HCT116 (cell line): Measurements from ENCODE around the gene FAM234A. TPM values are rescaled to one million over a fixed set of nuclear protein-coding genes. Genes with fewer than 3 reads are reported as not detected.

ENCODE experiments used
- ATAC-seq: fragments of 200-7000 bp; cut with Tn5 transposase; 2 replicates; pipeline ENCODE4 v1.9.1; 2020; ENCODE audit warnings: mild to moderate bottlenecking, moderate library complexity
- BruUV-seq: library from RNA; stranded (reverse); fragments of 400-500 nt; replicated peaks from 2 replicates; lab custom pipeline; 2021; lab: Mats Ljungman, UMichigan
- CTCF ChIA-PET: fragments of 300-600 bp; sonication (Branson Sonifier 250); formaldehyde crosslinking; loops from one replicate; lab custom pipeline; 2021; ENCODE audit warnings: antibody characterized with exemption; lab: Charles Lee
- POLR2A ChIA-PET: fragments of 300-600, 350-600 bp; sonication (Branson Sonifier 250); formaldehyde crosslinking; loops from one replicate; lab custom pipeline; 2021; ENCODE audit warnings: antibody characterized with exemption; lab: Charles Lee
- RAD21 ChIA-PET, 2 experiments: fragments of 300-600 bp; sonication (Branson Sonifier 250); formaldehyde crosslinking; loops; one replicate each; lab custom pipeline; 2023; ENCODE audit warnings: low total read pairs in 2 of 2; ENCODE audit not compliant: uncharacterized antibody in 2 of 2, unreplicated experiment in 2 of 2, low non-redundant PET in 1 of 2; lab: Charles Lee
- DNase-seq: peaks from one replicate; pipeline ENCODE4 v3.0.0-alpha.2; 2010; ENCODE audit warnings: low read depth, low spot score
- H2AFZ ChIP-seq: fragments of 200-600 bp; shearing (Covaris generic), sonication (generic); 2 replicates; pipeline ENCODE4 v1.6.1; 2017; ENCODE audit warnings: low read depth, mixed run types, mixed read lengths, antibody characterized with exemption, low read length; ENCODE audit not compliant: poor library complexity, severe bottlenecking
- H3K27ac ChIP-seq: 2 replicates; pipeline ENCODE4 v1.5.1; 2012; ENCODE audit warnings: low read depth, low read length
- H3K27me3 ChIP-seq: fragments of 200-600 bp; sonication (generic); 2 replicates; pipeline ENCODE4 v1.6.1; 2016; ENCODE audit warnings: mixed run types, low read length, mixed read lengths; ENCODE audit not compliant: insufficient read depth
- H3K36me3 ChIP-seq, 2 experiments: fragments of 200-500 bp in 1 of 2; fragments of 200-600 bp in 1 of 2; sonication (Bioruptor generic) in 1 of 2; sonication (generic) in 1 of 2; 2 replicates each; pipeline versions ENCODE4 v1.5.1 to v1.6.1; 2014 to 2016; ENCODE audit warnings: low read length in 2 of 2, inconsistent platforms in 1 of 2, mixed read lengths in 1 of 2, mixed run types in 1 of 2; ENCODE audit not compliant: insufficient read depth in 2 of 2, control insufficient read depth in 1 of 2
- H3K4me1 ChIP-seq, 2 experiments: fragments of 200-600 bp in 1 of 2; sonication (generic) in 1 of 2; 2 replicates each; pipeline versions ENCODE4 v1.5.1 to v1.6.1; 2012 to 2017; ENCODE audit warnings: low read length in 2 of 2, inconsistent platforms in 1 of 2, mild to moderate bottlenecking in 1 of 2, mixed read lengths in 1 of 2, mixed run types in 1 of 2, moderate library complexity in 1 of 2; ENCODE audit not compliant: insufficient read depth in 2 of 2, control insufficient read depth in 1 of 2
- H3K4me2 ChIP-seq: fragments of 200-600 bp; sonication (generic); 2 replicates; pipeline ENCODE4 v1.6.1; 2017; ENCODE audit warnings: mixed run types, low read length, mixed read lengths
- H3K4me3 ChIP-seq, 2 experiments: fragments of 200-600 bp in 1 of 2; sonication (generic) in 1 of 2; replicated peaks in 1 of 2; 2 replicates each; pipeline ENCODE4 v1.5.1; 2011 to 2016; ENCODE audit warnings: low read length in 2 of 2, control low read depth in 1 of 2, low read depth in 1 of 2, mild to moderate bottlenecking in 1 of 2, mixed read lengths in 1 of 2, mixed run types in 1 of 2
- H3K79me2 ChIP-seq: fragments of 200-600 bp; sonication (generic); 2 replicates; pipeline ENCODE4 v1.6.1; 2017; ENCODE audit warnings: mild to moderate bottlenecking, mixed run types, low read length, moderate library complexity, mixed read lengths; ENCODE audit not compliant: insufficient read depth
- H3K9ac ChIP-seq: fragments of 200-600 bp; sonication (generic); 2 replicates; pipeline ENCODE4 v1.6.1; 2016; ENCODE audit warnings: low read length, mixed read lengths
- H3K9me2 ChIP-seq: fragments of 200-600 bp; sonication (generic), shearing (Covaris generic); 2 replicates; pipeline ENCODE4 v1.6.1; 2017; ENCODE audit warnings: mixed run types, mild to moderate bottlenecking, moderate library complexity; ENCODE audit not compliant: insufficient read depth
- H3K9me3 ChIP-seq, 2 experiments: fragments of 200-500 bp in 1 of 2; fragments of 200-600 bp in 1 of 2; sonication (Bioruptor generic) in 1 of 2; sonication (generic) in 1 of 2; 2 replicates each; pipeline ENCODE4 v1.6.1; 2014 to 2017; ENCODE audit warnings: low read length in 2 of 2, mixed read lengths in 2 of 2, inconsistent platforms in 1 of 2, low read depth in 1 of 2, mild to moderate bottlenecking in 1 of 2, mixed run types in 1 of 2, moderate library complexity in 1 of 2; ENCODE audit not compliant: control insufficient read depth in 1 of 2, insufficient read depth in 1 of 2
- H4K20me1 ChIP-seq: fragments of 200-600 bp; sonication (generic), shearing (Covaris generic); 2 replicates; pipeline ENCODE4 v1.6.1; 2017; ENCODE audit warnings: mixed run types, mild to moderate bottlenecking, moderate library complexity; ENCODE audit not compliant: insufficient read depth
- EGR1 ChIP-seq: IDR thresholded peaks from 2 replicates; pipeline ENCODE4 v1.6.1; 2012; ENCODE audit warnings: low read depth
- EZH2phosphoT487 ChIP-seq: fragments of 200-600 bp; IDR thresholded peaks from 2 replicates; pipeline ENCODE4 v1.6.1; 2018; ENCODE audit warnings: antibody characterized with exemption, borderline replicate concordance
- FOSL1 ChIP-seq: IDR thresholded peaks from 2 replicates; pipeline ENCODE4 v1.6.1; 2012; ENCODE audit warnings: low read depth
- POLR2A ChIP-seq: IDR thresholded peaks from 2 replicates; pipeline ENCODE4 v1.7.0; 2011; ENCODE audit warnings: borderline replicate concordance; ENCODE audit not compliant: insufficient read depth, insufficient read length; ENCODE audit errors: extremely low read depth
- POLR2AphosphoS5 ChIP-seq: IDR thresholded peaks from 2 replicates; pipeline ENCODE4 v1.6.1; 2011; ENCODE audit warnings: mild to moderate bottlenecking, low read depth, low read length, moderate library complexity
- RAD21 ChIP-seq: IDR thresholded peaks from 2 replicates; pipeline ENCODE4 v1.6.1; 2012; ENCODE audit warnings: low read depth, mild to moderate bottlenecking
- TCF7L2 ChIP-seq: IDR thresholded peaks from 2 replicates; pipeline ENCODE4 v1.7.0; 2011; ENCODE audit warnings: borderline replicate concordance, inconsistent platforms; ENCODE audit not compliant: insufficient read depth, insufficient read length; ENCODE audit errors: extremely low read depth
- ZNF274 ChIP-seq: fragments of 200-500 bp; sonication (Bioruptor generic); IDR thresholded peaks from 2 replicates; pipeline ENCODE4 v1.6.1; 2014; ENCODE audit warnings: mild to moderate bottlenecking, low read depth, low read length, inconsistent platforms
- intact Hi-C: fragments of 100-400 bp; cut with micrococcal nuclease; formaldehyde crosslinking; loops from 2 replicates; pipeline ENCODE4 v1.10.0; 2022
- total RNA-seq: library from RNA; stranded (reverse); gene quantifications from one replicate; pipeline ENCODE4 v1.2.1, GENCODE V29; 2021; ENCODE audit not compliant: unreplicated experiment
- TF ChIP-seq, protein P1 (sequence below): IDR thresholded peaks from 2 replicates; pipeline ENCODE4 v1.6.1; 2012; ENCODE audit warnings: low read depth
- TF ChIP-seq, protein P2 (sequence below): IDR thresholded peaks from 2 replicates; pipeline ENCODE4 v1.6.1; 2011; ENCODE audit warnings: mild to moderate bottlenecking, low read length, moderate library complexity; ENCODE audit not compliant: insufficient replicate concordance; ENCODE audit errors: extremely low read depth

The FAM234A gene
- total RNA-seq, 1 experiment from 2014 or later: 36.4 TPM

DNA sequence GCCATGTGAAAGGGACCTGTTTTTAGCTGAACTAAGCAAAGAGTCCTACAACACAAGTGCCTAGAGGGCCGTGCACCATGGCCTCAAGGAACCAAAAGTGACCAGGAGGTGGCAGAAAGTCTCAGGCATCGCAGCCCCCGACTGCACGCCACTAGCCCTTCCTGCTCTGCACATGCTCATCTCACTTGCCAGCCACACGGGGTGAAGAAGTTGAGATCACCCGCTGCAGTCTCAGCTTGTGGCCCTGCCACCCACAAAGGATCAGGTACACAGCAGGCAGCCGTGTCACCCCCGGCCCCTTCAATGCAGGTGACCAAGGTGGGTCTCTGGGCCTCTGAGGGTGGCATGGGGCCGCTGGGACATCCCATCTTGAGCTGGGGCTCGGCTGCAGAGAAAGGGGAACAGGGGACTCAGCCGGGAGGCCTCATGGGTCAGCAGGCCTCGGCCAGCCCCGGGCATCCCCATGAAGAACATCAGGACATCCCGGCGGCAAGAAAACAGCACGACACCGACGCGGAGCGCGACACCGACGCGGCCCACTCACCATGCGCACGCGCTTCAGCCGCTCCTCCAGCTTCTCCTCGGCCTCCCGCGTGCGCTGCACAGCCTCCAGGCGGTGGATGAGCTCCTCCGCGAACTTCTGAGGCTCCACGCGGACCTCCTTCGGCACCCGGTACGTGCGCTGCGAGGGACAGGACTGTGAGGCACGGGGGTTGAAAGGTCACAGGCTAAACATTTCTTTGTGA lies 69.3 kb downstream of the FAM234A start:
- intact Hi-C loops: no loop called here

More for the DNA sequence above, 69.3 kb downstream of the FAM234A start:
- no peaks in the 10 kb centered on the region for H3K9me3 ChIP-seq
- H3K4me2 ChIP-seq: no peak overlapping the region
- no TSS peak for BruUV-seq
- H2AFZ ChIP-seq: no peak overlapping the region
- no peaks in the 10 kb centered on the region for H3K4me1 ChIP-seq
- no peak overlapping the region for H3K9ac ChIP-seq
- no peak overlapping the region for H3K27ac ChIP-seq
- no peaks in the 10 kb centered on the region for H3K79me2 ChIP-seq
- ChIA-PET CTCF (no interaction called here), POLR2A (no interaction called here), RAD21 (no interaction called here)
- TF ChIP-seq TCF7L2 (no peak), RAD21 (no peak), POLR2A (no peak), FOSL1 (no peak), ZNF274 (no peak), POLR2AphosphoS5 (no peak), EGR1 (no peak), EZH2phosphoT487 (no peak)
- TF ChIP-seq, protein P1, sequence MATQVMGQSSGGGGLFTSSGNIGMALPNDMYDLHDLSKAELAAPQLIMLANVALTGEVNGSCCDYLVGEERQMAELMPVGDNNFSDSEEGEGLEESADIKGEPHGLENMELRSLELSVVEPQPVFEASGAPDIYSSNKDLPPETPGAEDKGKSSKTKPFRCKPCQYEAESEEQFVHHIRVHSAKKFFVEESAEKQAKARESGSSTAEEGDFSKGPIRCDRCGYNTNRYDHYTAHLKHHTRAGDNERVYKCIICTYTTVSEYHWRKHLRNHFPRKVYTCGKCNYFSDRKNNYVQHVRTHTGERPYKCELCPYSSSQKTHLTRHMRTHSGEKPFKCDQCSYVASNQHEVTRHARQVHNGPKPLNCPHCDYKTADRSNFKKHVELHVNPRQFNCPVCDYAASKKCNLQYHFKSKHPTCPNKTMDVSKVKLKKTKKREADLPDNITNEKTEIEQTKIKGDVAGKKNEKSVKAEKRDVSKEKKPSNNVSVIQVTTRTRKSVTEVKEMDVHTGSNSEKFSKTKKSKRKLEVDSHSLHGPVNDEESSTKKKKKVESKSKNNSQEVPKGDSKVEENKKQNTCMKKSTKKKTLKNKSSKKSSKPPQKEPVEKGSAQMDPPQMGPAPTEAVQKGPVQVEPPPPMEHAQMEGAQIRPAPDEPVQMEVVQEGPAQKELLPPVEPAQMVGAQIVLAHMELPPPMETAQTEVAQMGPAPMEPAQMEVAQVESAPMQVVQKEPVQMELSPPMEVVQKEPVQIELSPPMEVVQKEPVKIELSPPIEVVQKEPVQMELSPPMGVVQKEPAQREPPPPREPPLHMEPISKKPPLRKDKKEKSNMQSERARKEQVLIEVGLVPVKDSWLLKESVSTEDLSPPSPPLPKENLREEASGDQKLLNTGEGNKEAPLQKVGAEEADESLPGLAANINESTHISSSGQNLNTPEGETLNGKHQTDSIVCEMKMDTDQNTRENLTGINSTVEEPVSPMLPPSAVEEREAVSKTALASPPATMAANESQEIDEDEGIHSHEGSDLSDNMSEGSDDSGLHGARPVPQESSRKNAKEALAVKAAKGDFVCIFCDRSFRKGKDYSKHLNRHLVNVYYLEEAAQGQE: no peak
- TF ChIP-seq, protein P2, sequence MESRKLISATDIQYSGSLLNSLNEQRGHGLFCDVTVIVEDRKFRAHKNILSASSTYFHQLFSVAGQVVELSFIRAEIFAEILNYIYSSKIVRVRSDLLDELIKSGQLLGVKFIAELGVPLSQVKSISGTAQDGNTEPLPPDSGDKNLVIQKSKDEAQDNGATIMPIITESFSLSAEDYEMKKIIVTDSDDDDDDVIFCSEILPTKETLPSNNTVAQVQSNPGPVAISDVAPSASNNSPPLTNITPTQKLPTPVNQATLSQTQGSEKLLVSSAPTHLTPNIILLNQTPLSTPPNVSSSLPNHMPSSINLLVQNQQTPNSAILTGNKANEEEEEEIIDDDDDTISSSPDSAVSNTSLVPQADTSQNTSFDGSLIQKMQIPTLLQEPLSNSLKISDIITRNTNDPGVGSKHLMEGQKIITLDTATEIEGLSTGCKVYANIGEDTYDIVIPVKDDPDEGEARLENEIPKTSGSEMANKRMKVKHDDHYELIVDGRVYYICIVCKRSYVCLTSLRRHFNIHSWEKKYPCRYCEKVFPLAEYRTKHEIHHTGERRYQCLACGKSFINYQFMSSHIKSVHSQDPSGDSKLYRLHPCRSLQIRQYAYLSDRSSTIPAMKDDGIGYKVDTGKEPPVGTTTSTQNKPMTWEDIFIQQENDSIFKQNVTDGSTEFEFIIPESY: no peak
- no peak overlapping the region for H3K4me3 ChIP-seq
- no peaks in the 10 kb centered on the region for H4K20me1 ChIP-seq
- H3K36me3 ChIP-seq: no peaks in the 10 kb centered on the region; a peak in 1 of 4 replicates
- no peaks in the 10 kb centered on the region for H3K9me2 ChIP-seq
- H3K27me3 ChIP-seq: no peaks in the 10 kb centered on the region
- ATAC-seq (no peak), DNase-seq (no peak)
